Measurements from ENCODE around the gene SORCS2. TPM values are rescaled to one million over a fixed set of nuclear protein-coding genes. Genes with fewer than 3 reads are reported as not detected.

SORCS2 gene
- polyA plus RNA-seq, 1 of the 3 experiments (the other 2 are of a cell fraction): 1.6 TPM

- TF ChIP-seq, protein P1, sequence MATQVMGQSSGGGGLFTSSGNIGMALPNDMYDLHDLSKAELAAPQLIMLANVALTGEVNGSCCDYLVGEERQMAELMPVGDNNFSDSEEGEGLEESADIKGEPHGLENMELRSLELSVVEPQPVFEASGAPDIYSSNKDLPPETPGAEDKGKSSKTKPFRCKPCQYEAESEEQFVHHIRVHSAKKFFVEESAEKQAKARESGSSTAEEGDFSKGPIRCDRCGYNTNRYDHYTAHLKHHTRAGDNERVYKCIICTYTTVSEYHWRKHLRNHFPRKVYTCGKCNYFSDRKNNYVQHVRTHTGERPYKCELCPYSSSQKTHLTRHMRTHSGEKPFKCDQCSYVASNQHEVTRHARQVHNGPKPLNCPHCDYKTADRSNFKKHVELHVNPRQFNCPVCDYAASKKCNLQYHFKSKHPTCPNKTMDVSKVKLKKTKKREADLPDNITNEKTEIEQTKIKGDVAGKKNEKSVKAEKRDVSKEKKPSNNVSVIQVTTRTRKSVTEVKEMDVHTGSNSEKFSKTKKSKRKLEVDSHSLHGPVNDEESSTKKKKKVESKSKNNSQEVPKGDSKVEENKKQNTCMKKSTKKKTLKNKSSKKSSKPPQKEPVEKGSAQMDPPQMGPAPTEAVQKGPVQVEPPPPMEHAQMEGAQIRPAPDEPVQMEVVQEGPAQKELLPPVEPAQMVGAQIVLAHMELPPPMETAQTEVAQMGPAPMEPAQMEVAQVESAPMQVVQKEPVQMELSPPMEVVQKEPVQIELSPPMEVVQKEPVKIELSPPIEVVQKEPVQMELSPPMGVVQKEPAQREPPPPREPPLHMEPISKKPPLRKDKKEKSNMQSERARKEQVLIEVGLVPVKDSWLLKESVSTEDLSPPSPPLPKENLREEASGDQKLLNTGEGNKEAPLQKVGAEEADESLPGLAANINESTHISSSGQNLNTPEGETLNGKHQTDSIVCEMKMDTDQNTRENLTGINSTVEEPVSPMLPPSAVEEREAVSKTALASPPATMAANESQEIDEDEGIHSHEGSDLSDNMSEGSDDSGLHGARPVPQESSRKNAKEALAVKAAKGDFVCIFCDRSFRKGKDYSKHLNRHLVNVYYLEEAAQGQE (IDR thresholded peaks at IDR 0.05; ENCODE audit: low read depth, low read length): no peak
These were observed 337.2 kb downstream of the SORCS2 start (continued) for GRCh38 chr4:7529368-7530080.

DNA sequence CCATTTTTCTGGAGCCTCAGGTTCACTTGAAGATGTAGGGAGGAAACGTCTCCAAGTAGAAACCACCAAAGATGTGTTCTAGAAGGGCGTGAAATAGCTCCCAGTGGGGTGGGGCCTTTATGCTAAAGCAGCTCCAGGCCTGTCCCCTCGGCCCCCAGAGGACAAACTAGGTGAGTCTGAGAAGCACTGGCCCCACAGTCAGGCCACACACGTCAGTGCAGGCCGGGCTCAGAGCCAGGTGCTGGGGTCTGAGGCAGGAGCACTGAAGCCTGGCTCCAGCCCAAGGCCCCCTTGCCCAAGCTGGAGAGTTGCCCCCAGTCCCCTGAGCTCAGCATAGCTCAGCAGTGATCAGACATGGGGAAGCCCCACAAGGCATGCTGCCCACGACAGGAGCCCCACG is 337.7 kb downstream of the SORCS2 start:
- no peaks in the 10 kb centered on the region for H3F3A ChIP-seq (replicated peaks; ENCODE audit: insufficient read depth)
- CTCF ChIA-PET: interaction anchor here (1.0 kb wide), 1 partner anchor 8 kb away, joined by 3 read pairs; no protein-coding TSS in a partner anchor
- TF ChIP-seq CTCF (IDR thresholded peaks at IDR 0.05): no peak
- no peak for TF ChIP-seq JUND (IDR thresholded peaks at IDR 0.05)
- TF ChIP-seq, protein P2, sequence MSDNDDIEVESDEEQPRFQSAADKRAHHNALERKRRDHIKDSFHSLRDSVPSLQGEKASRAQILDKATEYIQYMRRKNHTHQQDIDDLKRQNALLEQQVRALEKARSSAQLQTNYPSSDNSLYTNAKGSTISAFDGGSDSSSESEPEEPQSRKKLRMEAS (IDR thresholded peaks at IDR 0.05; ENCODE audit: low read depth): no peak
- no peak for TF ChIP-seq EZH2phosphoT487 (IDR thresholded peaks at IDR 0.05; ENCODE audit: borderline replicate concordance, low read depth)
- TF ChIP-seq RCOR1 (IDR thresholded peaks at IDR 0.05; ENCODE audit: low read length): no peak
- TF ChIP-seq RFX5 (IDR thresholded peaks at IDR 0.05; ENCODE audit: low read length): no peak
- no peak for TF ChIP-seq NRF1 (IDR thresholded peaks at IDR 0.05; ENCODE audit: low read depth, low read length)
- no peak for TF ChIP-seq FOSL2 (IDR thresholded peaks at IDR 0.05; ENCODE audit: borderline replicate concordance, low read depth)
- H3K27me3 ChIP-seq (ENCODE audit: insufficient read depth): no peaks in the 10 kb centered on the region
- H3K4me2 ChIP-seq: no peak overlapping the region
- POLR2A ChIA-PET: no interaction called here
- H3K4me3 ChIP-seq (ENCODE audit: low read depth in 2 of 2, low read length in 1 of 2): no peak overlapping the region
- no peaks in the 10 kb centered on the region for H3K9me3 ChIP-seq
- H3K9ac ChIP-seq: no peak overlapping the region
- H3K9me2 ChIP-seq: no peaks in the 10 kb centered on the region
- H3K27ac ChIP-seq (ENCODE audit: low read depth in 2 of 2, low read length in 1 of 2): no peak overlapping the region
- H2AFZ ChIP-seq (ENCODE audit: low read depth): no peak overlapping the region
- H3K36me3 ChIP-seq (replicated peaks in 1 of 2; ENCODE audit: control insufficient read depth in 1 of 2, insufficient read depth in 2 of 2, low read length in 1 of 2): no peaks in the 10 kb centered on the region
- H3K79me2 ChIP-seq (ENCODE audit: insufficient read depth): no peaks in the 10 kb centered on the region
- WGBS (ENCODE audit: low lambda C conversion rate): 70% methylated on average over 6 of the region's 7 CpGs
- H3K4me1 ChIP-seq (ENCODE audit: control insufficient read depth in 1 of 2, insufficient read depth in 2 of 2, low read depth in 1 of 2, low read length in 1 of 2): peaks cover 0 to 7% of the 10 kb centered on the region in 2 experiments; a peak in 1 of 4 replicates
- no peak for DNase-seq
- H4K20me1 ChIP-seq (ENCODE audit: insufficient read depth): no peaks in the 10 kb centered on the region

Data from SK-N-SH (cell line).